Panc1 (cell line): ENCODE data around the gene ITGB2.

ENCODE experiments used
- CTCF ChIP-seq: fragments of 450-650 bp; IDR thresholded peaks from 2 replicates; pipeline ENCODE4 v1.5.1; 2017; ENCODE audit warnings: mild to moderate bottlenecking
- POLR2AphosphoS5 ChIP-seq: IDR thresholded peaks from 2 replicates; pipeline ENCODE4 v1.6.1; 2012; ENCODE audit warnings: mild to moderate bottlenecking, low read depth, low read length, moderate library complexity
- SIN3A ChIP-seq: IDR thresholded peaks from 2 replicates; pipeline ENCODE4 v1.6.1; 2012; ENCODE audit warnings: low read depth, mild to moderate bottlenecking, low read length, moderate library complexity, borderline replicate concordance; ENCODE audit not compliant: insufficient read depth
- TCF7L2 ChIP-seq: IDR thresholded peaks from 2 replicates; pipeline ENCODE4 v1.6.1; 2011; ENCODE audit warnings: mild to moderate bottlenecking, low read depth, low read length, inconsistent platforms
- TF ChIP-seq, protein P1 (sequence below), 2 experiments: IDR thresholded peaks; 2 replicates each; pipeline ENCODE4 v1.6.1; 2011 to 2012; ENCODE audit warnings: low read depth in 2 of 2, control low read depth in 1 of 2, low read length in 1 of 2, mild to moderate bottlenecking in 1 of 2, moderate library complexity in 1 of 2; ENCODE audit not compliant: insufficient read depth in 1 of 2

DNA sequence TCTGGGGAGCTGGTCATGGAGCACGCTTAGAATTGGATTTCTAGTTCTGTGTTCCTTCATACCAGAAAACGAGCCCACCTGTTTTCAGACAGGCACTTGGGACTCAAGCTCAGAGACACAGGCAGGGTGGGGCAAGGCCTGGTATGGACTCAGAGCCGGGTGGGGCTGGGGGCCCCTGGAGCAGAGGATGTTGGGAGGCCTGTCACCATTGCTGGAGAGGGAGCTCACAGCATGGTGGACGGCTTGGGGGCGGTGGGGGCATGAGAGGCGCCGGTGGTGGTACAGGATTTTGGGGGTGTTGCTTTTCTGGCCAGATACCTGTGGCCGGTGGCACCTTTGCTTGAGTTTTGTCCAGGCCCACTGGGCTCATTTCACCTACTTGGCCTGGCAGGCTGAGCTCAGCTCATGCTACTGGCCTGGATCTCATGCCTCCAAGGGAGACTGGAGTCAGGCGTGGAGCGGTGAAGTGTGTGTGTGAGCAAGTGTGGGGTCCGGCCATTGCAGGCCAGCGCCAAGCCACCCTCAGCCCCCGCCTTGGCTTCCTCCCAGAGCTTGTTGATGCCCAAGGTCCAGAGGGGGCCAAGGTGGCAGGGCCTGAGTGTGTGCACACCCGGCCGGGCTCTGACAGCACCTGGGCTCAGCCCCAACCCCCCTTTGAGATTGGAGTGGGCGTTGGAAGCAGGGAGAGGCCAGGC, 27.9 kb upstream of the ITGB2 start:
- no peak for TF ChIP-seq CTCF
- TF ChIP-seq, protein P1, sequence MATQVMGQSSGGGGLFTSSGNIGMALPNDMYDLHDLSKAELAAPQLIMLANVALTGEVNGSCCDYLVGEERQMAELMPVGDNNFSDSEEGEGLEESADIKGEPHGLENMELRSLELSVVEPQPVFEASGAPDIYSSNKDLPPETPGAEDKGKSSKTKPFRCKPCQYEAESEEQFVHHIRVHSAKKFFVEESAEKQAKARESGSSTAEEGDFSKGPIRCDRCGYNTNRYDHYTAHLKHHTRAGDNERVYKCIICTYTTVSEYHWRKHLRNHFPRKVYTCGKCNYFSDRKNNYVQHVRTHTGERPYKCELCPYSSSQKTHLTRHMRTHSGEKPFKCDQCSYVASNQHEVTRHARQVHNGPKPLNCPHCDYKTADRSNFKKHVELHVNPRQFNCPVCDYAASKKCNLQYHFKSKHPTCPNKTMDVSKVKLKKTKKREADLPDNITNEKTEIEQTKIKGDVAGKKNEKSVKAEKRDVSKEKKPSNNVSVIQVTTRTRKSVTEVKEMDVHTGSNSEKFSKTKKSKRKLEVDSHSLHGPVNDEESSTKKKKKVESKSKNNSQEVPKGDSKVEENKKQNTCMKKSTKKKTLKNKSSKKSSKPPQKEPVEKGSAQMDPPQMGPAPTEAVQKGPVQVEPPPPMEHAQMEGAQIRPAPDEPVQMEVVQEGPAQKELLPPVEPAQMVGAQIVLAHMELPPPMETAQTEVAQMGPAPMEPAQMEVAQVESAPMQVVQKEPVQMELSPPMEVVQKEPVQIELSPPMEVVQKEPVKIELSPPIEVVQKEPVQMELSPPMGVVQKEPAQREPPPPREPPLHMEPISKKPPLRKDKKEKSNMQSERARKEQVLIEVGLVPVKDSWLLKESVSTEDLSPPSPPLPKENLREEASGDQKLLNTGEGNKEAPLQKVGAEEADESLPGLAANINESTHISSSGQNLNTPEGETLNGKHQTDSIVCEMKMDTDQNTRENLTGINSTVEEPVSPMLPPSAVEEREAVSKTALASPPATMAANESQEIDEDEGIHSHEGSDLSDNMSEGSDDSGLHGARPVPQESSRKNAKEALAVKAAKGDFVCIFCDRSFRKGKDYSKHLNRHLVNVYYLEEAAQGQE (IDR thresholded peaks at IDR 0.05; ENCODE audit: insufficient read depth in 1 of 2, low read depth in 2 of 2, low read length in 1 of 2), result no peak
- TF ChIP-seq POLR2AphosphoS5, result no peak
- TF ChIP-seq TCF7L2, result no peak
- TF ChIP-seq SIN3A, result no peak
